Upper lobe of left lung (tissue), 6 donors: Measurements from ENCODE around the gene IL6. TPM values are rescaled to one million over a fixed set of nuclear protein-coding genes. Genes with fewer than 3 reads are reported as not detected.

Experiments used
- ATAC-seq, 2 donors: fragments of 200-7000 bp; cut with Tn5 transposase; one replicate each; pipeline ENCODE4 v1.9.1; 2022; ENCODE audit warnings: mild to moderate bottlenecking in 2 of 2, moderate library complexity in 2 of 2; ENCODE audit not compliant: low FRiP score in 2 of 2
- DNase-seq, 2 donors: peaks; one replicate each; pipeline ENCODE4 v3.0.0-alpha.2; 2019 to 2020
- H3K27ac ChIP-seq, 4 donors: fragments of 200-600 bp; sonication (generic); one replicate each; pipeline ENCODE4 v1.5.1; 2016 to 2019
- H3K27me3 ChIP-seq, 4 donors: fragments of 200-600 bp; sonication (generic); one replicate each; pipeline ENCODE4 v1.5.1; 2017 to 2019
- H3K36me3 ChIP-seq, 4 donors: fragments of 200-600 bp; sonication (generic); one replicate each; pipeline ENCODE4 v1.5.1; 2016 to 2019
- H3K4me1 ChIP-seq, 4 donors: fragments of 200-600 bp; sonication (generic); one replicate each; pipeline ENCODE4 v1.5.1; 2018 to 2019
- H3K4me3 ChIP-seq, 4 donors: fragments of 200-600 bp; sonication (generic); one replicate each; pipeline ENCODE4 v1.5.1; 2017 to 2019; ENCODE audit warnings: mild to moderate bottlenecking in 2 of 4, moderate library complexity in 1 of 4
- H3K9me3 ChIP-seq, 4 donors: fragments of 200-600 bp; sonication (generic); one replicate each; pipeline ENCODE4 v1.5.1; 2018 to 2019
- CTCF ChIP-seq, 6 experiments: fragments of 450-650 bp in 4 of 6; fragments of 200-600 bp in 2 of 6; sonication (generic) in 2 of 6; IDR thresholded peaks; one replicate each; pipeline ENCODE4 v1.5.1; 2016 to 2019; ENCODE audit warnings: antibody characterized with exemption in 6 of 6
- EP300 ChIP-seq, 4 donors: sonication (generic); formaldehyde crosslinking; IDR thresholded peaks; one replicate each; pipeline ENCODE4 v1.5.1; 2017; ENCODE audit warnings: antibody characterized with exemption in 4 of 4, control low read depth in 2 of 4
- POLR2A ChIP-seq, 4 donors: fragments of 450-650 bp; IDR thresholded peaks; one replicate each; pipeline ENCODE4 v1.5.1; 2016 to 2017; ENCODE audit warnings: antibody characterized with exemption in 4 of 4, mild to moderate bottlenecking in 2 of 4
- POLR2AphosphoS5 ChIP-seq, 2 donors: sonication (generic); formaldehyde crosslinking; IDR thresholded peaks; one replicate each; pipeline ENCODE4 v1.5.1; 2017; ENCODE audit warnings: antibody characterized with exemption in 2 of 2
- WGBS, 2 donors: methylation state at CpG; one replicate each; pipeline ENCODE4 v1.1.5; 2017 to 2018; 5-methylcytosine and 5-hydroxymethylcytosine counted together
- total RNA-seq, 6 donors: library from RNA; depleted of rRNA in 4 of 6; stranded (reverse); fragments of >200 nt in 4 of 6; gene quantifications; one replicate each; pipeline versions ENCODE4 v1.1.0 to v1.2.1, GENCODE V29; 2016 to 2021
- donor health status: DM: no; HTN: no; CAD: no; lungs with moderate emphysema.
- donor health status: DM: no; HTN: yes; CAD: no; lungs with severe emphysema.

Gene IL6
- total RNA-seq, 6 donors from 2014 or later, result 1.6 to 16.6 (median 6.8) TPM

- Histone ChIP-seq H3K4me3 (no peak overlapping the region), H3K27me3 (no peaks in the 10 kb centered on the region), H3K27ac (no peak overlapping the region), H3K4me1 (no peaks in the 10 kb centered on the region), H3K9me3 (peaks cover 0 to 7% (median 3%) of the 10 kb centered on the region in 4 donors), H3K36me3 (no peaks in the 10 kb centered on the region)
- ATAC-seq (no peak), DNase-seq (no peak)
- TF ChIP-seq CTCF (IDR thresholded peaks at IDR 0.05) (no peak), EP300 (IDR thresholded peaks at IDR 0.05) (no peak), POLR2A (IDR thresholded peaks at IDR 0.05) (no peak), POLR2AphosphoS5 (IDR thresholded peaks at IDR 0.05) (no peak)
- WGBS, 2 donors, result 35% methylated on average over 1 of the region's 1 CpG
These were observed 30.5 kb downstream of the IL6 start for GRCh38 chr7:22757338-22757994.

GRCh38 chr7:22758576-22758975, 31.6 kb downstream of the IL6 start:
- Histone ChIP-seq H3K27ac (no peak overlapping the region), H3K4me1 (no peaks in the 10 kb centered on the region), H3K4me3 (no peak overlapping the region), H3K36me3 (no peaks in the 10 kb centered on the region), H3K9me3 (peaks cover 0 to 7% (median 3%) of the 10 kb centered on the region in 4 donors), H3K27me3 (no peaks in the 10 kb centered on the region)
- DNase-seq, result no peak
- no peak for TF ChIP-seq EP300 (IDR thresholded peaks at IDR 0.05)
- TF ChIP-seq POLR2A (IDR thresholded peaks at IDR 0.05), result no peak
- no peak for TF ChIP-seq CTCF (IDR thresholded peaks at IDR 0.05)
- TF ChIP-seq POLR2AphosphoS5 (IDR thresholded peaks at IDR 0.05), result no peak
- 94 to 100% methylated on average over 2 of the region's 2 CpGs for WGBS, 2 donors
- ATAC-seq, result no peak

- TF ChIP-seq EP300 (IDR thresholded peaks at IDR 0.05), result no peak
- no peak for TF ChIP-seq CTCF (IDR thresholded peaks at IDR 0.05)
- TF ChIP-seq POLR2AphosphoS5 (IDR thresholded peaks at IDR 0.05), result no peak
- no peak for TF ChIP-seq POLR2A (IDR thresholded peaks at IDR 0.05)
These were observed 32.7 kb downstream of the IL6 start for GRCh38 chr7:22759721-22760120.

GRCh38 chr7:22762866-22763265, 35.9 kb downstream of the IL6 start:
- Histone ChIP-seq H3K4me1 (no peaks in the 10 kb centered on the region), H3K9me3 (peaks cover 0 to 7% (median 3%) of the 10 kb centered on the region in 4 donors), H3K36me3 (no peaks in the 10 kb centered on the region), H3K27ac (no peak overlapping the region), H3K4me3 (no peak overlapping the region), H3K27me3 (no peaks in the 10 kb centered on the region)
- 54 to 59% methylated on average over 3 of the region's 3 CpGs for WGBS, 2 donors
- no peak for TF ChIP-seq CTCF (IDR thresholded peaks at IDR 0.05)
- TF ChIP-seq POLR2AphosphoS5 (IDR thresholded peaks at IDR 0.05), result no peak
- TF ChIP-seq POLR2A (IDR thresholded peaks at IDR 0.05), result no peak
- TF ChIP-seq EP300 (IDR thresholded peaks at IDR 0.05), result no peak
- no peak for ATAC-seq
- DNase-seq, result no peak

More at GRCh38 chr7:22759721-22760120, 32.7 kb downstream of the IL6 start:
- H3K4me1 ChIP-seq, result no peaks in the 10 kb centered on the region
- ATAC-seq (no peak), DNase-seq (no peak)
- no peaks in the 10 kb centered on the region for H3K36me3 ChIP-seq
- no peaks in the 10 kb centered on the region for H3K27me3 ChIP-seq
- H3K4me3 ChIP-seq, result no peak overlapping the region
- peaks cover 0 to 7% (median 3%) of the 10 kb centered on the region in 4 donors for H3K9me3 ChIP-seq
- H3K27ac ChIP-seq, result no peak overlapping the region

- Histone ChIP-seq H3K27me3 (no peaks in the 10 kb centered on the region), H3K4me3 (no peak overlapping the region), H3K9me3 (peaks cover 0 to 4% (median 0%) of the 10 kb centered on the region in 4 donors), H3K4me1 (no peaks in the 10 kb centered on the region), H3K36me3 (no peaks in the 10 kb centered on the region), H3K27ac (no peak overlapping the region)
- 68 to 82% methylated on average over 4 of the region's 4 CpGs for WGBS, 2 donors
- ATAC-seq (no peak), DNase-seq (no peak)
- TF ChIP-seq POLR2A (IDR thresholded peaks at IDR 0.05) (no peak), EP300 (IDR thresholded peaks at IDR 0.05) (no peak), POLR2AphosphoS5 (IDR thresholded peaks at IDR 0.05) (no peak), CTCF (IDR thresholded peaks at IDR 0.05) (no peak)
These were observed 38.6 kb downstream of the IL6 start for GRCh38 chr7:22765609-22766008.
